Amygdala (tissue), 56 donors: ENCODE data around the gene CFAP57.
A peak's percentile ranks its signal among the peaks of the same experiment; 100 is the strongest.

Source experiments
- DNase-seq, 56 donors: peaks; one replicate each; lab custom pipeline; 2025; lab: John Stamatoyannopoulos, UW

Gene CFAP57

GRCh38 chr1:43251024-43251423 is 78.9 kb downstream of the CFAP57 start:
- no peak for DNase-seq

GRCh38 chr1:43252225-43252624 is 80.1 kb downstream of the CFAP57 start:
- no peak for DNase-seq

GRCh38 chr1:43253173-43253572 is 81.0 kb downstream of the CFAP57 start:
- DNase-seq = no peak

- DNase-seq = no peak
Observed at GRCh38 chr1:43253876-43254275, 81.7 kb downstream of the CFAP57 start.

- DNase-seq = no peak
Observed at GRCh38 chr1:43255438-43256210, 83.5 kb downstream of the CFAP57 start.

GRCh38 chr1:43256675-43257570 is 84.8 kb downstream of the CFAP57 start:
- DNase-seq = no peak

GRCh38 chr1:43258370-43258769 is 86.2 kb downstream of the CFAP57 start:
- DNase-seq = no peak

GRCh38 chr1:43265431-43265830 is 93.3 kb downstream of the CFAP57 start:
- DNase-seq = no peak

DNA sequence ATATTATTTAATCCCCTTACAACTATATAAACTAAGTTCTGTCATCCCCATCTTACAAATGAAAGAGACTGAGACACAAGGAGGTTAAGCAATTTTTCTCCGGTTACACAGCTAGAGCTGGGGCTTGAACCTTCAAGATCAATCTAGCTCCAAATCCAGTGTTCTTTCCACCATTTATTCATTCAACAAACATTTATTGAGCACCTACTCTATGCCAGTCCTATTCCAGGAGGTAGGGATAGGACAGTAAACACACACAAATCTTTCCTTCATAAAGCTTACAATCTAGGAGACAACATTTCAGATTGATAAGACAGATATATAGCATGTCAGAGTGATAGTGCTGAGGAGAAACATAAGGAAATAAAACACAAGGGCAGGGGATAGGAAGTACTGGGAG is 94.8 kb downstream of the CFAP57 start:
- no peak for DNase-seq

- no peak for DNase-seq
Observed at GRCh38 chr1:43267291-43267805, 95.2 kb downstream of the CFAP57 start.

DNA sequence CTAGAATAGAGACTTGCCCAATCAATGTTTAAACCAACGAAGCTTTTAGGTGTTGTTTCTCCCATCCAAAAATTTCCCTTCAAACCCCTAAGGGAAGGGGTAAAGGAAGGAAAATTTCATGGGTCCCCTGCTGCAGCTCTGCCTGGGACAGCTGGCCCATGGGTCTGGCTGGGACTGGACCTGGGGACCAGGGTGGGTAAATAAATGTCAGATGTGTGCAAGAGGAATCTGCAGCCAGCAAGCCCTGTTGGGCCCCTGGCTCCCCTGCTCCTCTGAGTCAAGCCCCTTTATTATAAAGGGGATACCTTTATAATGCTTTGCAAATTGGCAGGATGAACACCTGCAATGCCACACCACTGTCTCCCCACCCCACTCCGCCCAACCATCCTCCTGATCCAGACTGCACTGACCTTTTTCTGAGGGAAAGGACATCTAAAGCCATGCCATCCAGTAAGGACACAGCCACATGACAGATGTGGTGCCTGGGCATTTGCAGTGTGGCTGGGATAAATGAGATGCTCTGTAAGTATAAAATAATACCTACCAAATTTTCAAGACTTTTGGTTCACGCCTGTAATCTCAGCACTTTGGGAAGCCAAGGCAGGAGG is 95.8 kb downstream of the CFAP57 start:
- DNase-seq = no peak

GRCh38 chr1:43269627-43270375 is 97.7 kb downstream of the CFAP57 start, which contains the start of gene TMEM125:
Gene TMEM125 (plus strand): TSS chr1:43269983. CDS start chr1:43272723, 2,740 bp downstream.
- DNase-seq = no peak

- DNase-seq = peak in 1 of 56 donors; percentile 43
Observed at GRCh38 chr1:43270421-43271095, 98.4 kb downstream of the CFAP57 start.

GRCh38 chr1:43271186-43272118 is 99.3 kb downstream of the CFAP57 start:
- no peak for DNase-seq

GRCh38 chr1:43272161-43272560 is 100.0 kb downstream of the CFAP57 start:
- peak in 46 of 56 donors; percentile 18 to 86 (median 53) for DNase-seq

DNA sequence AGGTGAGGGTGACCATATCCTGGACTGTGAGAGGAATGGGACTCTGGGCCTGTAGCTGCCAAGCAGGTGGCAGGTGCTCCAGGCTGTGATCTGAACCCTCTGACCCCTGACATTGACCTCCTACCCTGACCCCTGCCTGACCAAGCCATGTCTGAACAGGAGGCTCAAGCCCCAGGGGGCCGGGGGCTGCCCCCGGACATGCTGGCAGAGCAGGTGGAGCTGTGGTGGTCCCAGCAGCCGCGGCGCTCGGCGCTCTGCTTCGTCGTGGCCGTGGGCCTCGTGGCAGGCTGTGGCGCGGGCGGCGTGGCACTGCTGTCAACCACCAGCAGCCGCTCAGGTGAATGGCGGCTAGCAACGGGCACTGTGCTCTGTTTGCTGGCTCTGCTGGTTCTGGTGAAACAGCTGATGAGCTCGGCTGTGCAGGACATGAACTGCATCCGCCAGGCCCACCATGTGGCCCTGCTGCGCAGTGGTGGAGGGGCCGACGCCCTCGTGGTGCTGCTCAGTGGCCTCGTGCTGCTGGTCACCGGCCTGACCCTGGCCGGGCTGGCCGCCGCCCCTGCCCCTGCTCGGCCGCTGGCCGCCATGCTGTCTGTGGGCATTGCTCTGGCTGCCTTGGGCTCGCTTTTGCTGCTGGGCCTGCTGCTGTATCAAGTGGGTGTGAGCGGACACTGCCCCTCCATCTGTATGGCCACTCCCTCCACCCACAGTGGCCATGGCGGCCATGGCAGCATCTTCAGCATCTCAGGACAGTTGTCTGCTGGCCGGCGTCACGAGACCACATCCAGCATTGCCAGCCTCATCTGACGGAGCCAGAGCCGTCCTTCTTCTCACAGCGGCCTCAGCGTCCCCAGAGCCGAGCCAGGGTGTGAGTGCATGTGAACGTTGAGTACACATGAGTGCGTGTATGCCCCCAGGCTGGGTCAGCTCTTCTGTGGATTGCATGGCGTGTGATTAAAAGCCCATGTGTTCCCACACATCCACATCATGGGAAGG is 100.7 kb downstream of the CFAP57 start:
- DNase-seq = no peak

- DNase-seq = no peak
Observed at GRCh38 chr1:43273708-43274107, 101.6 kb downstream of the CFAP57 start.
